ENCODE measurements around the gene PLA1A. TPM values are rescaled to one million over a fixed set of nuclear protein-coding genes. Genes with fewer than 3 reads are reported as not detected.
A peak's percentile ranks its signal among the peaks of the same experiment; 100 is the strongest.
"Not testable (repeated sequence)": the region's sequence is repeated elsewhere in the genome, so short reads cannot be mapped to it uniquely, and the experiment has no call there.

PLA1A gene, protein sequence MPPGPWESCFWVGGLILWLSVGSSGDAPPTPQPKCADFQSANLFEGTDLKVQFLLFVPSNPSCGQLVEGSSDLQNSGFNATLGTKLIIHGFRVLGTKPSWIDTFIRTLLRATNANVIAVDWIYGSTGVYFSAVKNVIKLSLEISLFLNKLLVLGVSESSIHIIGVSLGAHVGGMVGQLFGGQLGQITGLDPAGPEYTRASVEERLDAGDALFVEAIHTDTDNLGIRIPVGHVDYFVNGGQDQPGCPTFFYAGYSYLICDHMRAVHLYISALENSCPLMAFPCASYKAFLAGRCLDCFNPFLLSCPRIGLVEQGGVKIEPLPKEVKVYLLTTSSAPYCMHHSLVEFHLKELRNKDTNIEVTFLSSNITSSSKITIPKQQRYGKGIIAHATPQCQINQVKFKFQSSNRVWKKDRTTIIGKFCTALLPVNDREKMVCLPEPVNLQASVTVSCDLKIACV
- total RNA-seq (0.09 TPM), polyA plus RNA-seq (ENCODE audit: insufficient read depth in 1 of 8, insufficient read length in 8 of 8, low replicate concordance in 1 of 8) (under 1 TPM in 6 of 8 donors, not detected in 2; 0.07 to 0.37 (median 0.21) TPM)
- long read RNA-seq, donor 1 = 0 reads
- long read RNA-seq, donor 2 = 0 reads
- long read RNA-seq, donor 3 = 0 reads
- long read RNA-seq, donor 4 = 0 reads
- long read RNA-seq, donor 5 = 0 reads
- long read RNA-seq, donor 6 = 0 reads
- long read RNA-seq, donor 7 = 0 reads
- long read RNA-seq, donor 8 = 0 reads
- long read RNA-seq, donor 9 = 0 reads
- long read RNA-seq, donor 10 = 0 reads
- long read RNA-seq, donor 11 = 0 reads

DNA sequence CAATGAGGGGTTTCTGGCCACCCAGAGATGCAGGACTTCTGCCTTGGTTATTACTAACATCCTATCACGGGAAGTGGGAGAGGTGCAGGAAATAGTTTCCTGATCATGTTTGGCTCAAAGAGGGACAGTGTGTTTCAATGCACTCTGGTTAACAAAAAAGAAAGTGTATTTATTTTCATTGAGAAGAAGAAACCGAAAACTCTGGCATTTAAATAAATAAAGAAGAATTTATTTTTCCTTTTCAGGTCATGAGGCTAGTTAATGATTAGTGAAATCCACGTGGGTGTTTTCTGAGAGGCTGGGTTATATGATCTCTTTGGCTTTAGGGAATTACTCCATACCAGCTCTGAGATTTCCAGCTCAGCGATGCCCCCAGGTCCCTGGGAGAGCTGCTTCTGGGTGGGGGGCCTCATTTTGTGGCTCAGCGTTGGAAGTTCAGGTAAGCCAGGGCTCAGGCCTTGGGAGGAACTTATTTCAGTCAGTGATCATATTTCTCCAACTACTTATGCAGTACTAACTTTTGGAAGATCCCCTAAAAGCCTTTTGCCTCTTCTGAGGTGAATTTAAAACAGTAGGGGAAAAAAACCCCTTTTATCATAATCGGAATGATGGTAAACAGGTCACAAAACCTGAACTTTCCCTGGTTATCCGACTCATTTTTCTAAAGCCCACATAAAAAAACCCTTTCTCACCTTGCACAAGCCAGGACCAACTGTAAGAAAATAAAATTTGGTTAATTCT lies at the start of gene PLA1A:
Gene PLA1A, plus strand, starts transcription at position 338 of the 741 bp plus-strand sequence. Its CDS starts 29 bp downstream, at position 367.
- no CpG with 5 or more reads among the region's 7 CpGs for WGBS (ENCODE audit: insufficient coverage)
- DNase-seq = no peak
- no peaks in the 10 kb centered on the region for H3K36me3 ChIP-seq (ENCODE audit: control insufficient read depth, insufficient read depth, low read length)
- H3K4me3 ChIP-seq (ENCODE audit: low read length) = no peak within 1 kb of the TSS
- H3K27me3 ChIP-seq (ENCODE audit: control insufficient read depth, insufficient read depth, low read length) = no peaks in the 10 kb centered on the region
- H3K27ac ChIP-seq (ENCODE audit: low read length) = no peak within 1 kb of the TSS
- H3K4me1 ChIP-seq (ENCODE audit: control insufficient read depth, insufficient read depth, low read length) = peaks cover 16% of the 10 kb centered on the region
- no peaks in the 10 kb centered on the region for H3K9me3 ChIP-seq (replicated peaks; ENCODE audit: control insufficient read depth, low read depth, low read length)

DNA sequence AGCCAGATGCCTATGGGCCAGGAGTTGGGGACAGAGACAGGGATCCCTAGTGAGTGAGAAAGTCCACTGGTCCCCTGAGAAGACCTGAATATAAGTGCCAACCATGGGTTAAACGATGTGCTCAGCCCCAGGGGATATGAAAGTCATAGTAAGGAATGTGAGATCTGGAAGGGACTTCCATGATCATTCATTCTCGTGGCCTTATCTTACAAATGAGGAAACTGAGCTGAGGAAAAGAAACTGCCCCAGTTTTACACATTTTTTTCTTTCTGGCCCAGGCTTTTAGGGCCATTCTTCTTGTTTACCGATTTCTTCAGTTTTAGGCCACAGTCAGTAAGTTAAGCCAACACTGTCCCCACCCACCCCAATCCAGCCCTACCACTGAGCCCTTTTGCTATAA lies 49.3 kb upstream of the PLA1A start:
- Histone ChIP-seq H3K9me3 (replicated peaks; ENCODE audit: control insufficient read depth, low read depth, low read length) (no peaks in the 10 kb centered on the region), H3K27ac (ENCODE audit: low read length) (no peak overlapping the region), H3K27me3 (ENCODE audit: control insufficient read depth, insufficient read depth, low read length) (no peaks in the 10 kb centered on the region), H3K4me3 (ENCODE audit: low read length) (no peak overlapping the region), H3K36me3 (ENCODE audit: control insufficient read depth, insufficient read depth, low read length) (no peaks in the 10 kb centered on the region), H3K4me1 (ENCODE audit: control insufficient read depth, insufficient read depth, low read length) (no peaks in the 10 kb centered on the region)
- DNase-seq = no peak
- 88% methylated on average over 1 of the region's 3 CpGs for WGBS (ENCODE audit: insufficient coverage)

DNA sequence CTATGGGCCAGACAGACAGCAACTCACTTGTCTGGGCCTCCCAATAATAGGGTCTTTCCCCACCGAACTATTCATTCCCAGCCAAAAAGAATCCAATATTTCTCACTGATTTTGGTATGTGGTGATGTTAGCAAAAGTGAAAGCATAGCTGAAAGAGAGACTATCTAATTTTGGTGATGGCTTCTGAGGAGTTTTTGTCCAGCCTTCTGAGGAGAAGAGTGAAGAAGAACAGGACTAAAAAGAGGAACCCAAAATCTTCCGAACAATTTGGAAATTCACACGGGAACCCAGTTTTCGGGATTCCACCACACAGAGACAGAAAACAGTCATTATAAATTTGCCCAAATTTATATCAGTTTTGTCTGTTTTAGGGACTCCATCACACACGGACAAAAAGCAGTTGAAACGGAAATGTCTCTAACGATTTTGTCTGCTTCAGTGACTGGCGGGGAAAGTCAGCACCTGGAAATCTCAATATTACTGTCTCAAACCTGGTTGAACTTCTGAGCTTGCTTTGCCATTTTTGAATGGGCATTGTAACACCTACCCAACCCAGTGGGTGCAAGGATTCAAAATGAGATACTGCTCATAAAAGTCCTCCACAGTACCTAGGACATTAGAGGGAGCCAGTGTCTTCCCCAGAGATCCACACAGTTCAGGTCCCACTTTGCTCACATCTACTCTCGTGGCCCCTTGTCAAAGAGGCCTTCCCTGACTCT lies 47.3 kb upstream of the PLA1A start:
- H3K9me3 ChIP-seq (replicated peaks; ENCODE audit: control insufficient read depth, low read depth, low read length) = no peaks in the 10 kb centered on the region
- H3K4me1 ChIP-seq (ENCODE audit: control insufficient read depth, insufficient read depth, low read length) = no peaks in the 10 kb centered on the region
- no peaks in the 10 kb centered on the region for H3K36me3 ChIP-seq (ENCODE audit: control insufficient read depth, insufficient read depth, low read length)
- 84% methylated on average over 5 of the region's 9 CpGs for WGBS (ENCODE audit: insufficient coverage)
- H3K27me3 ChIP-seq (ENCODE audit: control insufficient read depth, insufficient read depth, low read length) = no peaks in the 10 kb centered on the region
- DNase-seq = no peak
- no peak overlapping the region for H3K27ac ChIP-seq (ENCODE audit: low read length)
- no peak overlapping the region for H3K4me3 ChIP-seq (ENCODE audit: low read length)

DNA sequence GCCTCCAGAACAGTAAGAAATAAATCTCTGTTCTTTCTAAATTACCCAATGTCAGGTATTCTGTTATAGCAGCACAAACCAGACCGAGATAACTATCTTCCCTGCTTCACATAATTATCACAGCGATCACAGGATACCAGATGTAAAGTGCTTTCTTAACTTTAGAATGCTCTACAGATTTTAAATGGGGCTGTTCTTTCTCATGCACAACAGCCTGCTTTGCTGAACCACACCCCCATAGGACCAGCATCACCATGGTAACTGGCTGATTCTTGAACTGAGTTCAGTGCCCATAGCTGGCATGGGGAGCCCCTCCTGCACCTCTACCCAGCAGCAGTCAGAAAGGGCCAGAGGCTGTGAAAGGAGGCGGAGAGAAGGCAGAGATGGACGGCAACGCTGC lies 46.1 kb upstream of the PLA1A start:
- Histone ChIP-seq H3K27me3 (ENCODE audit: control insufficient read depth, insufficient read depth, low read length) (no peaks in the 10 kb centered on the region), H3K27ac (ENCODE audit: low read length) (no peak overlapping the region)
- 91% methylated on average over 5 of the region's 5 CpGs for WGBS (ENCODE audit: insufficient coverage)

DNA sequence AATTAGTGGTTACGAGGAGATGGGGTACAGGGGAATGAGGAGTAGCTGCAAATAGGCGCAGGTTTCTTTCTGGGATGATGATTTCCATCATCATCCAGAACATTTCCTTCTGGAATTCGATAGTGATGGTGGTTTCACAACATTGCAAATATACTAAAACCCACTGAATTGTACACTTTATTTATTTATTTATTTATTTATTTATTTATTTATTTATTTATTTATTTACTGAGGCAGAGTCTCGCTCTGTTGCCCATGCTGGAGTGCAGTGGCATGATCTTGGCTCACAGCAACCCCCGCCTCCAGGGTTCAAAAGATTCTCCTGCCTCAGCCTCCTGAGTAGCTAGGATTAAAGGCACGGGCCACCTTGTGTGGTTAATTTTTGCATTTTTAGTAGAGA lies 44.8 kb upstream of the PLA1A start:
- not testable (repeated sequence) for H3K4me3 ChIP-seq (ENCODE audit: low read length); H3K4me1 ChIP-seq (ENCODE audit: control insufficient read depth, insufficient read depth, low read length); H3K9me3 ChIP-seq (replicated peaks; ENCODE audit: control insufficient read depth, low read depth, low read length); H3K36me3 ChIP-seq (ENCODE audit: control insufficient read depth, insufficient read depth, low read length); H3K27me3 ChIP-seq (ENCODE audit: control insufficient read depth, insufficient read depth, low read length); DNase-seq; H3K27ac ChIP-seq (ENCODE audit: low read length)
- no CpG with 5 or more reads among the region's 6 CpGs for WGBS (ENCODE audit: insufficient coverage)

More for the DNA sequence above, 46.1 kb upstream of the PLA1A start:
- no peak for DNase-seq
- Histone ChIP-seq H3K9me3 (replicated peaks; ENCODE audit: control insufficient read depth, low read depth, low read length) (no peaks in the 10 kb centered on the region), H3K36me3 (ENCODE audit: control insufficient read depth, insufficient read depth, low read length) (no peaks in the 10 kb centered on the region), H3K4me1 (ENCODE audit: control insufficient read depth, insufficient read depth, low read length) (no peaks in the 10 kb centered on the region), H3K4me3 (ENCODE audit: low read length) (no peak overlapping the region)

DNA sequence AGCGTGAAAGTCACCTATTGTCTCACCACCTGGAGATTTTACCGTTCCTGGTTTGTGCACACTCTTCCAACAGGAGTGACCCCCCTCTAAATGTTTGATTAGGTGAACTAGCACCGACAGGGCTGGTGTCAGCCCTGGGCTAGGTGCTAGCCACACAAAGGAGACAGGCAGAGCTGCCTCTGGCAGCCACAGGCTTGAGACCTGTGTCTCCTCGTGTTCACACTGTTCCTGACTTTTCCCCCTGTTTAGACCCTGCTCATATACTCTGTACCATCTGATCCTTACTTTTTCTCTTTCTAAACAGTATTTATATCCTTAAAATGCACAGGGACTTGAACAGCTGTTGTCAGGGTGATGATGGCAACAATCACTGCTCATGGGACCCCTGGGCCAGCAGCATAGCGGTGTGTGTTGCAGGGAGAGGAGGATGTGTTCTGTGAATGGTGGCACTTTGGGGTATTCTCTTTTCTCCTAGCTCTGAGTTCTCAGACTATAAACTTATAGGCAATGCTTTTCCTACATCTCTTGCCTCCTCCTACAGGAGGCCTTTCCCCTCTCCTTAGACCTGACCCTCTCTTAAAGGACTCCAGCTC lies 43.8 kb upstream of the PLA1A start:
- H3K4me1 ChIP-seq (ENCODE audit: control insufficient read depth, insufficient read depth, low read length) = no peaks in the 10 kb centered on the region
- H3K27ac ChIP-seq (ENCODE audit: low read length) = no peak overlapping the region
- no peak for DNase-seq
- 49% methylated on average over 2 of the region's 5 CpGs for WGBS (ENCODE audit: insufficient coverage)
- H3K4me3 ChIP-seq (ENCODE audit: low read length) = no peak overlapping the region
- no peaks in the 10 kb centered on the region for H3K36me3 ChIP-seq (ENCODE audit: control insufficient read depth, insufficient read depth, low read length)
- H3K9me3 ChIP-seq (replicated peaks; ENCODE audit: control insufficient read depth, low read depth, low read length) = no peaks in the 10 kb centered on the region
- H3K27me3 ChIP-seq (ENCODE audit: control insufficient read depth, insufficient read depth, low read length) = no peaks in the 10 kb centered on the region

DNA sequence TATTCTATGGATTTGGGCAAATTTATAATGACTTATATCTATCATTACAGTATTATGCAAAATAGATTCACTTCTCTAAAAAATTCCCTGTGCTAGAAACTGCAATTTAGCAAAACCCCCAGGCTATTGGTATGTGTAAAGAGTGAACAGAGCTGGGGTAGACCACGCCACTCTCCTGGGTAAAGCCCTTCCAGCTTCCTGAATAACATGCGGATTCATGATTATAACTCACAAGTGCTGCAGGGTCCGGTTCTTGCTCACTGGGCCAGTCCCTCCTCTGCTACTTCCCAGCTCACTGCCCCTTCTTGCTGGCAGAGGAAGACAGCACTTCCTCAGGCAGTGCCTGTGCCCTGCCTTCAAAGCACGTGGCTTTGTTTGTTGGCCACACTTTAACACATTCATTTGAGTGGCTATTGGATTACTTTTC lies 42.4 kb upstream of the PLA1A start:
- WGBS (ENCODE audit: insufficient coverage) = 74% methylated on average over 3 of the region's 4 CpGs
- H3K27ac ChIP-seq (ENCODE audit: low read length) = no peak overlapping the region
- DNase-seq = peak; percentile 43
- H3K4me3 ChIP-seq (ENCODE audit: low read length) = no peak overlapping the region
- no peaks in the 10 kb centered on the region for H3K36me3 ChIP-seq (ENCODE audit: control insufficient read depth, insufficient read depth, low read length)
- H3K9me3 ChIP-seq (replicated peaks; ENCODE audit: control insufficient read depth, low read depth, low read length) = no peaks in the 10 kb centered on the region
- no peaks in the 10 kb centered on the region for H3K27me3 ChIP-seq (ENCODE audit: control insufficient read depth, insufficient read depth, low read length)
- H3K4me1 ChIP-seq (ENCODE audit: control insufficient read depth, insufficient read depth, low read length) = no peaks in the 10 kb centered on the region

DNA sequence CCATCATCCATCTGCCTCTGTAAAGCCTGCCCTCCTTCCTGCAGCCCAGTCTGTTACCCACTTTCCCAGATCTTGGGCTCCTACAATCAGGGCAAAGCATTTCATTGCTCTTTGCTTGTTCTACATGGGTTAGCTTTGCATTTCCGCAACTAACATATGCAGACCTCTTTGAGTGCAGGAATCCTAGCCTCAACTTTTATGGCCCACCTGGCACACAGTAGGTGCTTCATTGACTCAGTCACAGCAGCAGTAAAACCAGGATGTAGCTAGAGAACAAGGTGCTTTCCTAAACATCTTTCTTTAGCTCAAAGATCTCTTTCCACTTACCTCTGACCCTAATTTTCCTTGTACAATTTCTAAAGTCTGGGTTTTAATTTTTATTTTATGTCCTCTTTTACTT lies 41.8 kb upstream of the PLA1A start:
- Histone ChIP-seq H3K27ac (ENCODE audit: low read length) (no peak overlapping the region), H3K4me1 (ENCODE audit: control insufficient read depth, insufficient read depth, low read length) (no peaks in the 10 kb centered on the region), H3K36me3 (ENCODE audit: control insufficient read depth, insufficient read depth, low read length) (no peaks in the 10 kb centered on the region), H3K9me3 (replicated peaks; ENCODE audit: control insufficient read depth, low read depth, low read length) (no peaks in the 10 kb centered on the region), H3K4me3 (ENCODE audit: low read length) (no peak overlapping the region), H3K27me3 (ENCODE audit: control insufficient read depth, insufficient read depth, low read length) (no peaks in the 10 kb centered on the region)
- no peak for DNase-seq
- WGBS (ENCODE audit: insufficient coverage) = 100% methylated on average over 1 of the region's 1 CpG

DNA sequence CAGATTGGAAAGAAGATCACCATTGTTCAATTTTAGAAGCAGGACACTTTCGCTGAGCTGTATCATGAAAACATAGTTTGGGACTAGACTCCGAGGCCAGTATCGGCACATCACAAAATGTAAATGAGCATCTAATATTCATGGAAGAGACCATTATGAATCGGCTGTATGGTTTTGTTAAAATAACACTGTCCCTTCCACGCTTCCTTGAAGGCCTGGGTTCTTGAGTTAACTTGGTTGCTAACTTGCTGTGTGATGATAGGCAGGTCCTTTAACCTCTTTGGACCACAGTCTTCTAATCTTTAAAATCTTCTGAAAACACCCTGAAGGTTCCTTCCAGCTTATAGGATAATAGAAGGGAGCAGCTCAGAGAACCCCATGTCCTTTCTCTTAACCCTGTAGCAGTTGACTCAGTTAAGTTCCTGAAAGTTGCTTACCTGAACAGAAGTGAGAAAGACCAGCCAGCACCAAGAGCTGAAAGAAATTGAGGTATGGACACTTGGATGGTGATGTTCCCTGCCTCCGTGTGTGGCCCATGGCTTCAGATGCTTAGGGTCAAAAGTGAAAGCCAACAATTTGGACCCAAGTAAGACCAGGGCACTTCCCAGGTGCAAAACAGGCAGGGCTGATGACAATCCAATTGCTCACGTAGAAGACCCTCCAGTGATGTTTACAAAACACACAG lies 40.4 kb upstream of the PLA1A start:
- H3K4me3 ChIP-seq (ENCODE audit: low read length) = no peak overlapping the region
- 63% methylated on average over 4 of the region's 7 CpGs for WGBS (ENCODE audit: insufficient coverage)
- DNase-seq = no peak
- no peaks in the 10 kb centered on the region for H3K27me3 ChIP-seq (ENCODE audit: control insufficient read depth, insufficient read depth, low read length)
- no peaks in the 10 kb centered on the region for H3K4me1 ChIP-seq (ENCODE audit: control insufficient read depth, insufficient read depth, low read length)
- no peaks in the 10 kb centered on the region for H3K9me3 ChIP-seq (replicated peaks; ENCODE audit: control insufficient read depth, low read depth, low read length)
- H3K27ac ChIP-seq (ENCODE audit: low read length) = no peak overlapping the region
- no peaks in the 10 kb centered on the region for H3K36me3 ChIP-seq (ENCODE audit: control insufficient read depth, insufficient read depth, low read length)
